Natural killer cell (primary cell): ENCODE results near the gene TMEM236. TPM values are rescaled to one million over a fixed set of nuclear protein-coding genes. Genes with fewer than 3 reads are reported as not detected.

Source experiments
- ATAC-seq, 3 donors: fragments of 150-1000 bp in 2 of 3; fragments of 200-7000 bp in 1 of 3; cut with Tn5 transposase; 1 replicate in 1 of 3; 2 replicates in 2 of 3; pipeline ENCODE4 v1.10.0; 2021; ENCODE audit warnings: mild to moderate bottlenecking in 2 of 3, moderate library complexity in 2 of 3
- DNase-seq, 2 donors: peaks; one replicate each; pipeline versions ENCODE4 v3.0.0 to v3.0.0-alpha.2; 2013 to 2021; ENCODE audit warnings: mixed read lengths in 1 of 2
- H3K27ac ChIP-seq: one replicate; pipeline ENCODE4 v1.5.1; 2013; ENCODE audit warnings: mild to moderate bottlenecking, low read length
- H3K27me3 ChIP-seq: one replicate; pipeline ENCODE4 v1.6.1; 2013; ENCODE audit warnings: low read length; ENCODE audit not compliant: control insufficient read depth, insufficient read depth
- H3K36me3 ChIP-seq: one replicate; pipeline ENCODE4 v1.6.1; 2013; ENCODE audit warnings: low read length; ENCODE audit not compliant: control insufficient read depth, insufficient read depth
- H3K4me1 ChIP-seq: one replicate; pipeline ENCODE4 v1.6.1; 2013; ENCODE audit warnings: low read length; ENCODE audit not compliant: control insufficient read depth, insufficient read depth
- H3K4me3 ChIP-seq: one replicate; pipeline ENCODE4 v1.5.1; 2013; ENCODE audit warnings: low read length
- H3K9me3 ChIP-seq: one replicate; pipeline ENCODE4 v1.6.1; 2013; ENCODE audit warnings: low read length; ENCODE audit not compliant: control insufficient read depth, insufficient read depth
- H3K27ac Mint-ChIP-seq, 2 donors: one replicate each; pipeline ENCODE4 v1.8.0; 2022; ENCODE audit warnings: mild to moderate bottlenecking in 2 of 2, mixed read lengths in 2 of 2, moderate library complexity in 1 of 2
- H3K27me3 Mint-ChIP-seq, 2 donors: one replicate each; pipeline ENCODE4 v1.8.0; 2022; ENCODE audit warnings: low read depth in 2 of 2, mixed read lengths in 2 of 2
- H3K36me3 Mint-ChIP-seq: one replicate; pipeline ENCODE4 v1.8.0; 2022; ENCODE audit warnings: mixed read lengths
- H3K4me1 Mint-ChIP-seq, 2 donors: one replicate each; pipeline ENCODE4 v1.8.0; 2022; ENCODE audit warnings: mixed read lengths in 2 of 2
- H3K4me3 Mint-ChIP-seq: one replicate; pipeline ENCODE4 v1.8.0; 2022; ENCODE audit warnings: mild to moderate bottlenecking, moderate library complexity, mixed read lengths
- H3K9me3 Mint-ChIP-seq, 2 donors: one replicate each; pipeline ENCODE4 v1.8.0; 2022; ENCODE audit warnings: mixed read lengths in 2 of 2
- CTCF ChIP-seq: fragments of 200-600 bp; IDR thresholded peaks from one replicate; pipeline ENCODE4 v1.8.0; 2022; ENCODE audit warnings: antibody characterized with exemption
- WGBS: methylation state at CpG from one replicate; pipeline ENCODE4 v1.1.7; 2013; ENCODE audit warnings: missing lambda C conversion rate; ENCODE audit not compliant: insufficient coverage; 5-methylcytosine and 5-hydroxymethylcytosine counted together
- intact Hi-C: fragments of 100-400 bp; cut with micrococcal nuclease; formaldehyde crosslinking; loops from one replicate; pipeline ENCODE4 v1.14.2; 2022
- total RNA-seq, 4 donors: library from RNA; stranded (reverse); fragments of 120-200 nt in 1 of 4; gene quantifications; one replicate each; pipeline versions ENCODE4 v1.2.3 to v1.2.4, GENCODE V29; 2013 to 2022

TMEM236 gene
- total RNA-seq, 3 donors from 2014 or later (not counting 1 experiment from before 2014, with no cell fraction given), result 0.16 to 0.20 (median 0.16) TPM

DNA sequence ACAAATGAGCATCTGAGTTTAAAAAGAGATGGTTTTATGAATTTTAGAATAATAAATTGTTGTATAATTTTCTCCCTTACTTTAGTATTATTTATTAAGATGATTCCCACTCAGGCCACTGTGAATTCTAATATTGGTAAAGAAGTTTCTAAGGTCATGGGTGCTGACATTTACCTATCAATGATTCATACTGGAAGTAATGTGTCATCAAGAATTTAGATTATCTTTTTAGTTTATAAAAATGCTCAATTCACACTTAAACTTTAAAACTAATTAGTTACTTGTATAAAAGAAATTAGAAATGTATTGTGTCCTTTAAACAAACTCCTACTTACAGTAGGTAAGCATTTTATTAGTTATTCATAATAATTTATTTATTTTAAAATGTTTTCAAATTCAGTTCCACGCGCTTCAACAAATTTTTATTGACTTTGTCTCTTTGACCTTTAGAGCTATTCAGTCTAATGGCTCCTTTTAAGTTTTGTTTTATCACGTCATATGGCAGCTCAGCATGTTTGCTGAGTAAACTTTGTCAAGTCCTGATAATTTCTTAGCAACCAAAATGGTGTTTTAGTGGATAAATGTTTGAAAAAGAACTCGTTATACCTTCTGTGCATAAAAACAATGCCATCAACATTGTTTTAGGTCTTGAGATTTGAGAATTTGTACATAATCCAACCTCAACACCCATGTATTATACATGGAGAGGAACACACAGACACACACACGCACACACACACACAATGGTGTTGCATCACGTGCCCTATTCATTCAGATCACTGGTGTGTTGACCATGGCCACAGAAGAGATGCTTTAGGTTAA lies 42.0 kb downstream of the TMEM236 start:
- H3K36me3 Mint-ChIP-seq, result no peaks in the 10 kb centered on the region
- H3K27ac Mint-ChIP-seq, result no peak overlapping the region
- H3K4me3 ChIP-seq, result no peak overlapping the region
- no peak for ATAC-seq
- DNase-seq, result no peak
- no peaks in the 10 kb centered on the region for H3K36me3 ChIP-seq
- H3K9me3 ChIP-seq, result no peaks in the 10 kb centered on the region
- no peaks in the 10 kb centered on the region for H3K4me1 ChIP-seq
- no peak overlapping the region for H3K4me3 Mint-ChIP-seq
- H3K27ac ChIP-seq, result no peak overlapping the region
- peaks cover 5 to 6% of the 10 kb centered on the region in 2 donors for H3K4me1 Mint-ChIP-seq
- H3K9me3 Mint-ChIP-seq, result no peaks in the 10 kb centered on the region
- no peaks in the 10 kb centered on the region for H3K27me3 Mint-ChIP-seq
- WGBS, result 89% methylated on average over 6 of the region's 6 CpGs
- intact Hi-C loops, result no loop called here
- H3K27me3 ChIP-seq, result no peaks in the 10 kb centered on the region
- no peak for TF ChIP-seq CTCF

GRCh38 chr10:17795083-17795482 lies 43.1 kb downstream of the TMEM236 start:
- no peak overlapping the region for H3K4me3 ChIP-seq
- Mint-ChIP-seq H3K36me3 (no peaks in the 10 kb centered on the region), H3K27me3 (no peaks in the 10 kb centered on the region), H3K27ac (no peak overlapping the region), H3K9me3 (no peaks in the 10 kb centered on the region), H3K4me1 (peaks cover 5 to 6% of the 10 kb centered on the region in 2 donors), H3K4me3 (no peak overlapping the region)
- H3K9me3 ChIP-seq, result no peaks in the 10 kb centered on the region
- WGBS, result 92% methylated on average over 3 of the region's 4 CpGs
- H3K4me1 ChIP-seq, result no peaks in the 10 kb centered on the region
- ATAC-seq (no peak), DNase-seq (no peak)
- no peaks in the 10 kb centered on the region for H3K36me3 ChIP-seq
- intact Hi-C loops, result no loop called here
- H3K27ac ChIP-seq, result no peak overlapping the region
- no peak for TF ChIP-seq CTCF
- H3K27me3 ChIP-seq, result no peaks in the 10 kb centered on the region

GRCh38 chr10:17795813-17796594 lies 44.0 kb downstream of the TMEM236 start:
- no peaks in the 10 kb centered on the region for H3K36me3 Mint-ChIP-seq
- H3K4me1 ChIP-seq, result no peaks in the 10 kb centered on the region
- H3K27me3 Mint-ChIP-seq, result no peaks in the 10 kb centered on the region
- H3K9me3 ChIP-seq, result no peaks in the 10 kb centered on the region
- no peak overlapping the region for H3K4me3 Mint-ChIP-seq
- peaks cover 5 to 6% of the 10 kb centered on the region in 2 donors for H3K4me1 Mint-ChIP-seq
- H3K36me3 ChIP-seq, result no peaks in the 10 kb centered on the region
- 90% methylated on average over 16 of the region's 17 CpGs for WGBS
- ATAC-seq (no peak), DNase-seq (no peak)
- no peaks in the 10 kb centered on the region for H3K9me3 Mint-ChIP-seq
- intact Hi-C loops, result no loop called here
- H3K4me3 ChIP-seq, result no peak overlapping the region
- TF ChIP-seq CTCF, result no peak
- H3K27me3 ChIP-seq, result no peaks in the 10 kb centered on the region
- H3K27ac Mint-ChIP-seq, result no peak overlapping the region
- no peak overlapping the region for H3K27ac ChIP-seq
